Fibroblast of skin of right biceps (primary cell): ENCODE data around the gene CES4A.
A peak's percentile ranks its signal among the peaks of the same experiment; 100 is the strongest.
"Not testable (repeated sequence)": the region's sequence is repeated elsewhere in the genome, so short reads cannot be mapped to it uniquely, and the experiment has no call there.

Experiments
- DNase-seq: peaks from one replicate; pipeline ENCODE4 v3.0.0-alpha.2; 2013

The CES4A gene

GRCh38 chr16:66993558-66993957 lies 5.2 kb downstream of the CES4A start:
- not testable (repeated sequence) for DNase-seq

DNA sequence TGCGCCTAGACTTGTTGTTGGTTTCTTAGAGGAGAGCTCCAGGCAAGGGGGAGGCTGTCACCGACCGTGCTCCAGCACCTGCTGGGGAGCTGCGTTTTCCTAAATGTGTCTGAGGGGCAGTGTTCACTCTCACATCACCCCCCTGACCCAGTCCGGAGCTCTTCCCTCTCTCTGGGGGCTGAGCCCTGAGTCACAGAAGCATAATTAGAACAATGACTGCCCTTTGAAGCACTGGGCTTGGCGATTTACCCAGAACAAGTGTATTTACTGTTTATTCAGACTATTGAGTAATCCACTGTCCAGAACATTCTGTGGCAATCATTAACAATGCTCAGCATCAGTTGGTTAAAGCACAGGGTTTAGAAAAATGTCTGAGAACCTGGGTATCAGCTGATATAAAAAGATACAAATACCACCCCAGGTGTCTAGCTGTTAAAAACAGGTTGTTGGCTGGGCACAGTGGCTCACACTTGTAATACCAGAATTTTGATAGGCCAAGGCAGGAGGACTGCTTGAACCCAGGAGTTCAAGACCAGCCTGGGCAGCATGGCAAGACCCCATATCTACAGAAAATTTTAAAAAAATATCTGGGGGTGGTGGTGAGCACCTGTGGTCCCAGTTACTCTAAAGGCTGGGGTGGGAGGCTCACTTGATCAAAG lies 8.1 kb downstream of the CES4A start:
- no peak for DNase-seq

DNA sequence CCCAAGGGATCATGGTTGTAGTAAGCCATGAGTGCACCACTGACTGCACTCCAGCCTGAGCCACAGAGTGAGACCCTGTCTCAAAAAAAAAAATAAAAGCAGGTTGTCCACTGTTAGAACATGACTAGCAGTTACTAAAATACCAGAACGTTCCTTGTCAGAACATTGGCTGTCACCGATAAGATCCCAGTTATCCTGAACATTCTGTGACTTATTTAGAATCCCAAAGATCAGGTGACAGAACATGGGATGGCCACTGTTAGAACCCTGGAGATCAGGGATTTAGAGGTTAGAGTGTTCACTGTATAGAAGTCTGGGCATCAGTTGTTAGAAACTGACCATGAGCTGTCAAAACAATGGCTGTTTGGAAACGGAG lies 8.6 kb downstream of the CES4A start:
- no peak for DNase-seq

DNA sequence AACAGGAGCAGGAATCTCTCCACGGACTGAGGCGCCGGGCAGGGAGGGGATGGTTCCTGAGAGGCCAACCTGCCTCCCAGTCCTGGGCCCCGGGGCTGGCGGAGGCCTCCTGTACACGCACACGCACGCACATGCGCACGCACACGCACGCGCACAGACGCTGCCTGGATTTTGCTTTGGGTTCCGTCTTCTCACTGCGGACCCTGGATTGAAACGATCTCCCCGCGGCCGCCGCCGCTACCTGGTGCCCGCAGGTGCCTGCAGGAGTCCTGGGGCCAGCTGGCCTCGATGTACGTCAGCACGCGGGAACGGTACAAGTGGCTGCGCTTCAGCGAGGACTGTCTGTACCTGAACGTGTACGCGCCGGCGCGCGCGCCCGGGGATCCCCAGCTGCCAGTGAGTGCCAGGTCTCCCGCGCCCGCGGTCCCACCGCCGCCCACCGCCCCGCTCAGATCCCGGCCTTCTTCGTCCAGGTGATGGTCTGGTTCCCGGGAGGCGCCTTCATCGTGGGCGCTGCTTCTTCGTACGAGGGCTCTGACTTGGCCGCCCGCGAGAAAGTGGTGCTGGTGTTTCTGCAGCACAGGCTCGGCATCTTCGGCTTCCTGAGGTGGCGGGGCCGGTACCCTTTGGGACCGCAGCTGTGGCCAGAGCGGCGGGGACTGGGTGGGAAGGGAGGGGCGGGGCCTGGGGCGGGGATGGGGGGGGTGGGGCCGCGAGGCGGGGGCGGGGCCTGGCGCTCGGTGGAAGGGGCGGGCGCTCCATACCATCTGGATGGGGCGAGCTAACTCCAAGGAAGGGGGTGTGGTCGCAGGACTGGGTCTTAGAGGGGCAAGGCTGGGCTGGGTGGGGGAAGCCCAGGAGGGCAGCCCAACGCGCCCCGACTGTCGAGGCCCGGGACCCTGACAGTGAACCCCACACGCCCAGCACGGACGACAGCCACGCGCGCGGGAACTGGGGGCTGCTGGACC lies 12.3 kb downstream of the CES4A start:
- no peak for DNase-seq

DNA sequence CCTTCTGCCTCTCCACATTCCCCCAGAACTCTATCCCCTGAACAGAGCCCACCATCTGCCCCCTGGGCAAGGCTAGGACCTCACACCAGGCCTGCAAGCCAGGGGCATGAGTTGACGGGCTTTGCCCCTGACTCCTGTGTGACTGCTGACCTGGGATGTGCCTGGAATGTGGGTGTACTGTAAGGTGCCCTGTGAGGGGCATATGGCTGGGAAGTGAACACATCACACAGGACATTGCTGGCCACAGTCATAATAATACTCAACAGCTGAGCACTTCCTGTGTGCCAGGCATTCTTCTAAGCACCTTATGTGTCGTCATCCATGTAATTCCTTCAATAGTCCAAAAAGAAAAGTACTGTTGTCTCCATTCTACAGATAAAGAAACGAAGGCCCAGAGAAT lies 13.3 kb downstream of the CES4A start:
- no peak for DNase-seq

GRCh38 chr16:67006930-67007658 lies 18.7 kb downstream of the CES4A start:
- DNase-seq: peak; percentile 47

DNA sequence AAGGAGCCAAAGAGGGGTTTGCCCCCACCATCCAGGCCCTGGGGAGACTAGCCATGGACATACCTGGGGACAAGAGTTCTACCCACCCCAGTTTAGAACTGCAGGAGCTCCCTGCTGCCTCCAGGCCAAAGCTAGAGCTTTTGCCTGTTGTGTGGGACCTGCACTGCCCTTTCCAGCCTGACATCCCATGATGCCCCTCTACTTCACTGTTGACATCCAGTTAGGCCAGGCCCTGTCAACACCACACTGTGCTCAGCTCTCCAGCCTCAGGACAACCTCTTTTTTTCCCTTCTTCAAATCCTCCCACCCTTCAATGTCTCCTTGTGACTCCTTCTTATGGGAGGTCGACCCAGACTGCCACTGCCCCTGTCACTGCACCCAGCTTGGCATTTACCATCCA lies 20.8 kb downstream of the CES4A start:
- no peak for DNase-seq

- DNase-seq: no peak
Measured at GRCh38 chr16:67011274-67011673, 22.9 kb downstream of the CES4A start.

DNA sequence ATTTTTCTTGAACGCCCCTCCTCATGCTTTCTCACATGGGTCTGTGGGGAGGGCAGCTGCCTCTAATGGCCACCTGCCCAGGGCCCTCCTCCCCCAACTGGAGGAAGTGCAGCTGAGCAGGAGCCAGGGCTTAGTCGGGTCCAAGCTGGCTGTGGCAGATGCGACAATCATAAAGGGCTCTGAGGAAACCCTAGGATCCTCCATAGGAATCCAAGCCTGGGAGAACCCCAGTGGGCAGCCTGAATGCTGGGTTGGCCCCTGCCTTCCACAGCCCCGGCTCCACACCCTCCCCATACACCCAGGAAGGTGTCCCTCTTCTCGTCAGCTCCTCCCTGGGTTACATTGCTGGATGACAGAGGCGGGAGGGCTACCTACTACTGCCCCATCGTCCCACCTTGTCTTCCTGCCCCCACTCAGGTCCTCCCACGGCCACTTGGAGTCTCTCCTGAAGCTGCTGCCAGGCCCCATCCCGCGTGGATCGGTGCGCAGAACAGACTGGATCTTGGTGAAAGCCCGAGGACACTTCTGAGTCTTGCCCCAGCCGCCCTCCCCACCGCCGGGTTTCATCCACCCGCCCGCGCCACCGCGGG lies 24.9 kb downstream of the CES4A start:
- no peak for DNase-seq

- DNase-seq: peak; percentile 84
Measured at GRCh38 chr16:67013823-67014633, 25.6 kb downstream of the CES4A start.

DNA sequence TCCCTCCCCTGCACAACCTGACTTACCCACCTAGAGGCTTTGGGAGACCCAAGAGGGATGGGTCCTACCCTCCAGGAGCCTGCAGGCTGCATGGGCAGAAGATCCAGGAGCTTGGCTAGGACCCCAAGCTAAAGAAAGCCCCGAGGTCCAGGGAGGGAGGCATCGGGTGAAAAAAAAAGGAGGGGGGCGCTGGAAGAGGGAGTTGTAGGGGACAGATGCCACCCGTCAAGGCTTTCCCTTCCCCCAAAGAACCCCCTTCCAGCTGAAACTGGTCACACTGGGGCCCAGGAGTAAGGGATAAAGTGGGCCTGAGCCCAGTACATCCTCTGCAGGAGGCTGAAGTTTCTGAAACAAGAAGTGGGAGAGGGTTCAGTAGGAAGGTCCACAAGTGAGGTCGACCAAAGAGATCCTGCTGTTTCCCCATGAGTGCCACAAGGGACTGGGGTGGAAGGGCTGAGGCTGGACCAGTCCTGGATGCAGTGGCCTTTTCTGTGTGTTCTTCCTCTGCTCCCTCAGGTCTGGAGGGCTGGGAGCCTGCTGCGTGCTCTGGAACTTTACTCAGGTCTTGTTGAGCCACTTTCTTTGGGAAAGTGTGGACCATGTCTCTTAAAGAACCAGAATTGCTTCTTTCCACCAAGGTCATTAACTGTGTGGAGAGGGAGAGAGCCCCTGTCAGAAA lies 26.4 kb downstream of the CES4A start:
- no peak for DNase-seq

GRCh38 chr16:67015313-67015731 lies 26.9 kb downstream of the CES4A start:
- no peak for DNase-seq

DNA sequence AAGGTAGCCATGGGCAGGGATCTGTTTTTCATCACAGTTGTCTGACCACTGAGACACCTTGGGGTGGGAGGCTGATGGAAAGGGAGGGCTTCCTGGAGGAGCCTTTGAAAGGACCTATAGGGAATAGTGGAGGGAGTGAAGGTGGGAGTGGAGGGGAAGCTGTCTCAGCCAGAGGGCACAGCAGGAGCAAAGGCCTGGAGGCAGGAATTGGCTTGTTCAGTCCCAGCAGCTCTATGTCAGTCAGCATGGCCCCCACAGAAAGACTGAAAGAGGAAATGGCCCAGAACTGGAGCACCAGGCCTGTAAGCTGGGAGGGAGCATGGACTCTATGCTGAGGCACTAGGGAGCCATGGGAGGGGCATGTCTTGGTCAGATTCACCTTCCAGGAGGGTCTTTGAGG lies 27.8 kb downstream of the CES4A start:
- DNase-seq: no peak

GRCh38 chr16:67016681-67017420 lies 28.5 kb downstream of the CES4A start:
- no peak for DNase-seq

- DNase-seq: no peak
Measured at GRCh38 chr16:67017421-67017750, 29.0 kb downstream of the CES4A start.

- peak; percentile 95 for DNase-seq
Measured at GRCh38 chr16:67017810-67018488, 29.6 kb downstream of the CES4A start.

DNA sequence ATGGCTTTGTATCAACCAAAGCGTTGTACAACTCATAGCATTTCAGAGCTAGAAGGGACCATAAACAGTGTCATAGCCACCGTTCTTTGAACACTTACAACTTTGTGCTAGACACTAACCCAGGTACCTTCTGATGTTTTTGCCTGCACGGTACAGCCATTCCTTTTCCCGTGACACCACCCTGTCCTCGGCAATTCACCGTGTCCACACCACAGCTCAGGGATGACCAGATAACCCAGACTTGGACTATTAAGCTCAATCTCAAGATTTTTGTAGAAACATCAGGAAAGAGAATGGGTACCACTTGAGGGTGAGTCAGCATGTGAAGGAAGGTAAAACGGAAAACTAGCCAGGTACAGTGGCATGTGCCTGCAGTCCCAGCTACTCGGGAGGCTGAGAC lies 30.8 kb downstream of the CES4A start:
- DNase-seq: no peak

DNA sequence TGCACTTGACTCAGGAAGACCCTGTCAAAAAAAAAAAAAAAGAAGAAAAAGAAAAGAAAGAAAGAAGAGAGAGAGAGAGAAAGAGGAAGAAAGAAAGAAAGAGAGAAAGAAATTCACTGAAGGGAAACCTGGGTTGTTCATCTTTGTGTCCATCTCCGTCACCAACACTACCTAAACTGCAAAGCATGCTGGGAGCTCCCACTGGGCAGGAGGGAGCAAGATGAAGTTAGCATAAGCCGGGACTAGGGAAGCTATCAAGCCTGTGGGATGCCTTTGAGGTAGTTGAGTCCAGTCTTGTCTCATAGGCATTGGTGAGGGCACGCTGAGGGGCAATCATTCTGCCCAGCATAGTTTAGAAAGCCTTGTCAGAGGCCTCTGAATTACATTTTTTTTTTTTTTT lies 32.9 kb downstream of the CES4A start:
- no peak for DNase-seq

DNA sequence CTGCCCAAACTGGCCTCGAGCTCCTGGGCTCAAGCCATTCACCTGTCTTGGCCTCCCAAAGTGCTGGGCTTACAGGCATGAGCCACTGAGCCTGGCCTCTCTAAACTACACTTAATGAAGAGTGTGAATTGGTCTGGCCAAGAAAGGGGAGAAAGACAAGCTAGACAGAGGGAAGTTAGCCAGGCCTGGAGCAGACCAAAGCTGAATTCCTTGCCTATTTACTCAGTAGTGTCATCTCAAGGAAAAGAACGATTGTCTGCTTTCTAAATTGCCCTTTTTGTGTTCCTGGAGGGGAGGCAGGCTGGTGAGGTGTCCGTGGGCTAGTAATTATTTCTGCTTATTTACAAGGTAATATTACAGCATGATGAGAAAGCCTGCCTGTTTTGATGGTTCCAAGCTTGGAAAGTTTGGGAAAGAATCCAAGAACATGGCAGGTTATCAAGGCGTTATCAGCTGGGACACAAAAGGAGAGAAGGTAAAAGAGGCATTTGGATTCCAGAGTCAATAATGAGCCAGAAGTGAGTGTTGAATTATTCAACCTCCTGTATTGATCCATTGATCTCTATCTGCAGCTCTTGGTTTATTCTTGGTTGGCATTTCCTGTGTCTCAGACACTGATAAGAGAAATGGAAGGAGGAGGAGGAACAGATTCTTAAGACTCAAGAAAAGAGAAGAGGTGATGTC lies 34.3 kb downstream of the CES4A start:
- peak; percentile 41 for DNase-seq

- no peak for DNase-seq
Measured at GRCh38 chr16:67023689-67024088, 35.3 kb downstream of the CES4A start.
